ENCODE results near the gene NFKBIZ.

Gene NFKBIZ

GRCh38 chr3:101825904-101826445, 23.3 kb upstream of the NFKBIZ start:
- DNase-seq (ENCODE audit: low read depth in 2 of 2): no peak

GRCh38 chr3:101827211-101828174, 21.8 kb upstream of the NFKBIZ start:
- DNase-seq (ENCODE audit: low read depth in 2 of 2): peak in 1 of 2 experiments; percentile 40

- DNase-seq (ENCODE audit: low read depth in 2 of 2): no peak
These were observed 21.0 kb upstream of the NFKBIZ start for GRCh38 chr3:101828276-101828675.

GRCh38 chr3:101828691-101829436, 20.4 kb upstream of the NFKBIZ start:
- no peak for DNase-seq (ENCODE audit: low read depth in 2 of 2)

GRCh38 chr3:101829437-101829830, 19.9 kb upstream of the NFKBIZ start:
- DNase-seq (ENCODE audit: low read depth in 2 of 2): no peak

- DNase-seq (ENCODE audit: low read depth in 2 of 2): no peak
These were observed 19.4 kb upstream of the NFKBIZ start for GRCh38 chr3:101829874-101830273.

GRCh38 chr3:101833446-101833974, 15.8 kb upstream of the NFKBIZ start:
- DNase-seq (ENCODE audit: low read depth in 2 of 2): no peak

- no peak for DNase-seq (ENCODE audit: low read depth in 2 of 2)
These were observed 13.6 kb upstream of the NFKBIZ start for GRCh38 chr3:101835676-101836075.

- no peak for DNase-seq (ENCODE audit: low read depth in 2 of 2)
These were observed 13.2 kb upstream of the NFKBIZ start for GRCh38 chr3:101836160-101836559.

GRCh38 chr3:101836652-101837598, 12.4 kb upstream of the NFKBIZ start:
- peak; percentile 63 to 66 for DNase-seq (ENCODE audit: low read depth in 2 of 2)

- peak in 1 of 2 experiments; percentile 36 for DNase-seq (ENCODE audit: low read depth in 2 of 2)
These were observed 10.6 kb upstream of the NFKBIZ start for GRCh38 chr3:101838691-101839090.

GRCh38 chr3:101840066-101840465, 9.2 kb upstream of the NFKBIZ start:
- DNase-seq (ENCODE audit: low read depth in 2 of 2): no peak

GRCh38 chr3:101842245-101842934, 6.9 kb upstream of the NFKBIZ start:
- DNase-seq (ENCODE audit: low read depth in 2 of 2): no peak

- no peak for DNase-seq (ENCODE audit: low read depth in 2 of 2)
These were observed 6.4 kb upstream of the NFKBIZ start for GRCh38 chr3:101842935-101843330.

- no peak for DNase-seq (ENCODE audit: low read depth in 2 of 2)
These were observed 3.9 kb upstream of the NFKBIZ start for GRCh38 chr3:101845425-101845824.

GRCh38 chr3:101846709-101847108, 2.6 kb upstream of the NFKBIZ start:
- no peak for DNase-seq (ENCODE audit: low read depth in 2 of 2)

GRCh38 chr3:101847328-101847727, 2.0 kb upstream of the NFKBIZ start:
- no peak for DNase-seq (ENCODE audit: low read depth in 2 of 2)

- no peak for DNase-seq (ENCODE audit: low read depth in 2 of 2)
These were observed 988 bp upstream of the NFKBIZ start for GRCh38 chr3:101848326-101848725.

- DNase-seq (ENCODE audit: low read depth in 2 of 2): no peak
These were observed 466 bp downstream of the NFKBIZ start for GRCh38 chr3:101849714-101850245.
